ENCODE measurements around the gene TGFB3. TPM values are rescaled to one million over a fixed set of nuclear protein-coding genes. Genes with fewer than 3 reads are reported as not detected.

Gene TGFB3
- total and polyA plus RNA-seq, 2 of the 13 experiments (the other 11 are each of a cell fraction or from before 2014, with no cell fraction given) = 1.4 to 2.5 TPM

DNA sequence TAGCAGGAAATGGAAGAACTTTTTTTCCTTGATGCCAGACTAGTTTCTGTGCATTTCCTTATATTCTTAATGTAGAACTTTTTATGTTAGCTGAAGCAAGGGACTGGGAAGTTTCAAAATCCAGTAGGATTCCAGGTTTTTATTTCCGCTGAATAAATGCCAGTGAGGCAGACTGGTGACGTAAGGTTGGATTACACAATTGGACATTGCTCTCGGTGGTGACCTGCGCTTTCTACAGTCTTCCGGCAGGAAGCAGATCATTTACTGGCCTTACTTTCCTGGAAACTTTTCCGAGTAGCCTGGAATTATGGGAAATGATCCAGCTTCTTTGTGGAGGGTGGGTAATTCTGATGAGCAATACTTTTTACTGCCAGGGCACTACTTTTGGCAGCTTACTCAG, 7.3 kb upstream of the TGFB3 start (continued):
- TF ChIP-seq, protein P1, sequence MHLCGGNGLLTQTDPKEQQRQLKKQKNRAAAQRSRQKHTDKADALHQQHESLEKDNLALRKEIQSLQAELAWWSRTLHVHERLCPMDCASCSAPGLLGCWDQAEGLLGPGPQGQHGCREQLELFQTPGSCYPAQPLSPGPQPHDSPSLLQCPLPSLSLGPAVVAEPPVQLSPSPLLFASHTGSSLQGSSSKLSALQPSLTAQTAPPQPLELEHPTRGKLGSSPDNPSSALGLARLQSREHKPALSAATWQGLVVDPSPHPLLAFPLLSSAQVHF (CRISPR knock-in tag; IDR thresholded peaks at IDR 0.05) = no peak
- TF ChIP-seq ZMYM4 (CRISPR knock-in tag; IDR thresholded peaks at IDR 0.05) = peak; percentile 66
- peak; percentile 97 for TF ChIP-seq ETV5 (CRISPR knock-in tag; IDR thresholded peaks at IDR 0.05; ENCODE audit: borderline replicate concordance)
- peak; percentile 42; the same call in 1 of the 2 replicates for TF ChIP-seq FOXP4 (CRISPR knock-in tag; IDR thresholded peaks at IDR 0.05)
- TF ChIP-seq ZNF335 (CRISPR knock-in tag; IDR thresholded peaks at IDR 0.05) = peak; percentile 27; the same call in 1 of the 2 replicates
- TF ChIP-seq GATAD1 (CRISPR knock-in tag; IDR thresholded peaks at IDR 0.05) = peak; percentile 42; the same call in 1 of the 2 replicates
- peak; percentile 72 for TF ChIP-seq ELF1 (CRISPR knock-in tag; IDR thresholded peaks at IDR 0.05)
- no peak for TF ChIP-seq MED13 (CRISPR knock-in tag; IDR thresholded peaks at IDR 0.05)
- TF ChIP-seq CREB1 (IDR thresholded peaks at IDR 0.05) = peak; percentile 84
- peak; percentile 88 for TF ChIP-seq CREB1 (CRISPR knock-in tag; IDR thresholded peaks at IDR 0.05)
- TF ChIP-seq JUN (CRISPR knock-in tag; IDR thresholded peaks at IDR 0.05) = peak; percentile 81
- TF ChIP-seq ZNF574 (CRISPR knock-in tag; IDR thresholded peaks at IDR 0.05) = peak; percentile 49; the same call in 1 of the 2 replicates
- peak; percentile 79 for TF ChIP-seq GATAD2A (CRISPR knock-in tag; IDR thresholded peaks at IDR 0.05)
- peak; percentile 96 for TF ChIP-seq CEBPB (IDR thresholded peaks at IDR 0.05; ENCODE audit: borderline replicate concordance, low read depth, low read length)
- TF ChIP-seq NFAT5 (CRISPR knock-in tag; IDR thresholded peaks at IDR 0.05) = no peak
- TF ChIP-seq NCOA2 (CRISPR knock-in tag; IDR thresholded peaks at IDR 0.05) = peak; percentile 59
- TF ChIP-seq TBX2 (CRISPR knock-in tag; IDR thresholded peaks at IDR 0.05; ENCODE audit: borderline replicate concordance) = peak; percentile 23; the same call in 1 of the 2 replicates
- TF ChIP-seq ZNF503 (CRISPR knock-in tag; IDR thresholded peaks at IDR 0.05) = no peak
- TF ChIP-seq AHR (CRISPR knock-in tag; IDR thresholded peaks at IDR 0.05) = no peak
- TF ChIP-seq MED1 (CRISPR knock-in tag; IDR thresholded peaks at IDR 0.05) = peak; percentile 78
